T-helper 17 cell (primary cell): ENCODE measurements around the gene UROC1. TPM values are rescaled to one million over a fixed set of nuclear protein-coding genes. Genes with fewer than 3 reads are reported as not detected.
A peak's percentile ranks its signal among the peaks of the same experiment; 100 is the strongest.

ENCODE experiments used
- ATAC-seq: fragments of 150-1000 bp; cut with Tn5 transposase; 2 replicates; pipeline ENCODE4 v1.10.0; 2021; ENCODE audit warnings: mild to moderate bottlenecking, moderate library complexity
- DNase-seq, 3 donors: peaks; one replicate each; pipeline versions ENCODE4 v3.0.0 to v3.0.0-alpha.2; 2020 to 2021
- H3K9me3 ChIP-seq: one replicate; pipeline ENCODE4 v1.7.0; 2013; ENCODE audit warnings: low read length, mild to moderate bottlenecking; ENCODE audit not compliant: control insufficient read depth, poor library complexity, severe bottlenecking
- H3K27ac Mint-ChIP-seq: one replicate; pipeline ENCODE4 v1.8.0; 2022; ENCODE audit warnings: mild to moderate bottlenecking, moderate library complexity, mixed read lengths
- H3K27me3 Mint-ChIP-seq: one replicate; pipeline ENCODE4 v1.8.0; 2022; ENCODE audit warnings: mixed read lengths
- H3K36me3 Mint-ChIP-seq: one replicate; pipeline ENCODE4 v1.8.0; 2022; ENCODE audit warnings: low read depth, mixed read lengths
- H3K4me1 Mint-ChIP-seq: one replicate; pipeline ENCODE4 v1.8.0; 2022; ENCODE audit warnings: mild to moderate bottlenecking, mixed read lengths
- H3K4me3 Mint-ChIP-seq: one replicate; pipeline ENCODE4 v1.8.0; 2022; ENCODE audit warnings: mild to moderate bottlenecking, moderate library complexity, mixed read lengths
- total RNA-seq, 4 donors: library from RNA in 2 of 4; stranded (reverse) in 2 of 4; gene quantifications; one replicate each; pipeline ENCODE4 v1.2.3 and lab custom pipeline; 2022 to 2026

The UROC1 gene
- total RNA-seq, 2 donors from 2014 or later = not detected

GRCh38 chr3:126533506-126533905 lies 15.9 kb upstream of the UROC1 start:
- peak overlapping the region; percentile 51 for H3K27ac Mint-ChIP-seq
- ATAC-seq (no peak), DNase-seq (no peak)

DNA sequence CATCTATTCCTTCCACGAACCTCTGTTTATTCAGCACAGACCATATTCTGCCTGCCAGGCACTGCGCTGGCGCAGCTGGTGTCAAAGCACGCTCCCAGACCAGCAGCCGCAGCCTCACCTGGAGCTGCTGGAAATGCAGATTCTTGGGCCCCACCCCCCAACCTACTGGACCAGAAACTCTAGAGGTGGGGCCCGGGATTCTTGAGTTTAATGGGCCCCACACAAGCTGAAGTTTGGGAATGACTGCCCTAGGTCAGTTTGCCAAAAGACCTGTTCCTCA lies 13.4 kb upstream of the UROC1 start:
- H3K9me3 ChIP-seq = no peaks in the 10 kb centered on the region
- Mint-ChIP-seq H3K36me3 (no peaks in the 10 kb centered on the region), H3K27me3 (peaks cover 34% of the 10 kb centered on the region), H3K4me1 (no peaks in the 10 kb centered on the region), H3K27ac (no peak overlapping the region), H3K4me3 (no peak overlapping the region)
- ATAC-seq = no peak
- DNase-seq = no peak

More at GRCh38 chr3:126533506-126533905, 15.9 kb upstream of the UROC1 start:
- peaks cover 33% of the 10 kb centered on the region for H3K27me3 Mint-ChIP-seq
- H3K4me3 Mint-ChIP-seq = no peak overlapping the region
- H3K9me3 ChIP-seq = no peaks in the 10 kb centered on the region
- no peaks in the 10 kb centered on the region for H3K4me1 Mint-ChIP-seq
- H3K36me3 Mint-ChIP-seq = no peaks in the 10 kb centered on the region

GRCh38 chr3:126530171-126531050 lies 12.8 kb upstream of the UROC1 start:
- ATAC-seq = no peak
- Mint-ChIP-seq H3K4me3 (no peak overlapping the region), H3K27ac (no peak overlapping the region), H3K27me3 (peaks cover 35% of the 10 kb centered on the region), H3K4me1 (no peaks in the 10 kb centered on the region), H3K36me3 (no peaks in the 10 kb centered on the region)
- no peaks in the 10 kb centered on the region for H3K9me3 ChIP-seq
- DNase-seq = no peak

GRCh38 chr3:126529585-126530170 lies 12.1 kb upstream of the UROC1 start:
- H3K4me1 Mint-ChIP-seq = no peaks in the 10 kb centered on the region
- no peak for ATAC-seq
- DNase-seq = no peak
- no peak overlapping the region for H3K27ac Mint-ChIP-seq
- H3K36me3 Mint-ChIP-seq = no peaks in the 10 kb centered on the region
- peaks cover 35% of the 10 kb centered on the region for H3K27me3 Mint-ChIP-seq
- no peaks in the 10 kb centered on the region for H3K9me3 ChIP-seq
- H3K4me3 Mint-ChIP-seq = no peak overlapping the region

GRCh38 chr3:126528800-126529541 lies 11.4 kb upstream of the UROC1 start:
- no peak for ATAC-seq
- H3K9me3 ChIP-seq = no peaks in the 10 kb centered on the region

DNA sequence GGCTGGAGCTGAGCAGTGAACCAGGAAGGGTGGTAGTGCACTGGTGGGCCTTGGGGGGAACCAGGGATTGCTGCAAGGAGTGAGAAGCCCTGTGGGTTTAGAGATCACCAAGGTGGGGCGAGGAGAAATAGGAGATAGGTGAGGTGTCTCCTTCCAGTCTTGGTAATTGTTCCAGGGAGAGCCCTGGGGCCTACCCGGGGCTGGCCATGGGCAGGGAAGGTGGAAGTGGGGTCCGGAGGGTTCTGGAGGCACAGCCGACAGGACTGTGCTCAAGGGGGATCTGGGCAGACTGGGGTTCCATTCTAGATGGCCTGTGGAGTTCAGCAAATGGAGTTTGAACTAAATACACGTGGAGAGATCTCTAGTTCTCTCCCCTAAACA lies 10.8 kb upstream of the UROC1 start:
- no peak overlapping the region for H3K4me3 Mint-ChIP-seq
- no peaks in the 10 kb centered on the region for H3K4me1 Mint-ChIP-seq
- ATAC-seq = no peak
- no peaks in the 10 kb centered on the region for H3K36me3 Mint-ChIP-seq
- no peak for DNase-seq
- H3K9me3 ChIP-seq = no peaks in the 10 kb centered on the region
- peaks cover 26% of the 10 kb centered on the region for H3K27me3 Mint-ChIP-seq
- H3K27ac Mint-ChIP-seq = no peak overlapping the region

More at GRCh38 chr3:126528800-126529541, 11.4 kb upstream of the UROC1 start:
- Mint-ChIP-seq H3K4me1 (no peaks in the 10 kb centered on the region), H3K27me3 (peaks cover 30% of the 10 kb centered on the region), H3K27ac (no peak overlapping the region), H3K4me3 (no peak overlapping the region), H3K36me3 (no peaks in the 10 kb centered on the region)
- DNase-seq = no peak

GRCh38 chr3:126527455-126528211 lies 10.1 kb upstream of the UROC1 start:
- no peak overlapping the region for H3K4me3 Mint-ChIP-seq
- peaks cover 32% of the 10 kb centered on the region for H3K27me3 Mint-ChIP-seq
- no peak overlapping the region for H3K27ac Mint-ChIP-seq

GRCh38 chr3:126527006-126527405 lies 9.4 kb upstream of the UROC1 start:
- Mint-ChIP-seq H3K4me1 (peaks cover 3% of the 10 kb centered on the region), H3K36me3 (no peaks in the 10 kb centered on the region)

More at GRCh38 chr3:126527455-126528211, 10.1 kb upstream of the UROC1 start:
- Mint-ChIP-seq H3K4me1 (no peaks in the 10 kb centered on the region), H3K36me3 (no peaks in the 10 kb centered on the region)
- DNase-seq = no peak
- H3K9me3 ChIP-seq = no peaks in the 10 kb centered on the region
- ATAC-seq = no peak

GRCh38 chr3:126526668-126527005 lies 9.1 kb upstream of the UROC1 start:
- Mint-ChIP-seq H3K4me1 (peaks cover 4% of the 10 kb centered on the region), H3K4me3 (no peak overlapping the region), H3K27ac (no peak overlapping the region), H3K36me3 (no peaks in the 10 kb centered on the region), H3K27me3 (peaks cover 39% of the 10 kb centered on the region)
- DNase-seq (no peak), ATAC-seq (no peak)
- no peaks in the 10 kb centered on the region for H3K9me3 ChIP-seq

More at GRCh38 chr3:126527006-126527405, 9.4 kb upstream of the UROC1 start:
- H3K27ac Mint-ChIP-seq = no peak overlapping the region
- ATAC-seq (no peak), DNase-seq (no peak)
- no peak overlapping the region for H3K4me3 Mint-ChIP-seq
- H3K27me3 Mint-ChIP-seq = peaks cover 38% of the 10 kb centered on the region
- no peaks in the 10 kb centered on the region for H3K9me3 ChIP-seq

- no peak overlapping the region for H3K4me3 Mint-ChIP-seq
Observed at GRCh38 chr3:126525853-126526667, 8.5 kb upstream of the UROC1 start.

DNA sequence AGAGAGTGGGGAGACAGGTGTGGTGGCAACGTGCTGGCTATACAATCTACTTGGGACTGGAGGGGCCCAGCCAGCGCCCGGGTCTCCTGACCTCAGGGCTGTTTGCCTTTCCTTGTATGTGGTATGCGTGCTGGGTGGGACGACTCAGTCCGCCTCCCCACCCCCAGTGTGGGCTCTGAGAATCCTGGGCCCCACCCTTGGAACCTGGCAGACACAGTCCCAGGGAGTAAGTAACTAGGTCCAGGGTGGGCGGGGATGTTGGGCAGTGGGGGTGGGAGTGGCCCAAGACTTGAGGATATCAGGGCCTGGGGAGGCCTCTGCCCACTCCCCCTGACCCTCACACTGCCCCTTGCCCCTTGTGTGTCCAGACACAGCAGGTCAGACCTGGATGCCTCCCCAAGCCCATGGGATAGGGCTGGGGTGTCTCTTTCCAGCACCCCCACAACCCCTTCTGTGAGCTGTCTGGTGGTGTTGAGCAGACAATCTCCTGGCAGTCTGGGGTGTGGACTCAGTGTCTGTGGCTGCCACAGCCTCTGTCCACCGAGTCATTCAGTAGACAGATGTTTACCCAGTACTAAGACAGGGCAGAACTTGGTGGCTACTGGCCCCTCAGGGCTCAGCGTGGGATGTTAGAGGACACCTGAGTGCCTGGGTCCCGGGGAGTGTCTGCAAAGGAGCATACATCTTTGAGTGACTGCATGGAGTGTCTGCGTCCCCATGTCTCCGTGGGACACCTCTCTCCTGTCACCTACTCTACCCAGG lies 7.7 kb upstream of the UROC1 start:
- no peak for ATAC-seq
- H3K27me3 Mint-ChIP-seq = peaks cover 43% of the 10 kb centered on the region
- no peak overlapping the region for H3K4me3 Mint-ChIP-seq
- peaks cover 4% of the 10 kb centered on the region for H3K4me1 Mint-ChIP-seq
- no peak overlapping the region for H3K27ac Mint-ChIP-seq
- no peaks in the 10 kb centered on the region for H3K36me3 Mint-ChIP-seq
- no peaks in the 10 kb centered on the region for H3K9me3 ChIP-seq
- DNase-seq = no peak

More at GRCh38 chr3:126525853-126526667, 8.5 kb upstream of the UROC1 start:
- Mint-ChIP-seq H3K4me1 (peaks cover 4% of the 10 kb centered on the region), H3K36me3 (no peaks in the 10 kb centered on the region), H3K27ac (no peak overlapping the region), H3K27me3 (peaks cover 39% of the 10 kb centered on the region)
- DNase-seq (no peak), ATAC-seq (no peak)
- no peaks in the 10 kb centered on the region for H3K9me3 ChIP-seq
